Measurements from ENCODE around the gene KCNE4.

GRCh38 chr2:223034221-223034975, 17.6 kb upstream of the KCNE4 start:
- TF ChIP-seq POLR2A (IDR thresholded peaks at IDR 0.05; ENCODE audit: low read length) (no peak), GATA1 (IDR thresholded peaks at IDR 0.05; ENCODE audit: low read depth, low read length) (no peak)
